Activated CD4-positive, alpha-beta T cell treated with anti-CD3 and anti-CD28 coated beads, Interleukin-10, Interleukin-2, amounts not matched to agents 100 ng/mL and 50 ng/mL, durations not matched to agents 16 hours and 8 hours (primary cell): Measurements from ENCODE around the gene CASP3.
A peak's percentile ranks its signal among the peaks of the same experiment; 100 is the strongest.
"Not testable (repeated sequence)": the region's sequence is repeated elsewhere in the genome, so short reads cannot be mapped to it uniquely, and the experiment has no call there.

ENCODE experiments used
- DNase-seq: peaks from one replicate; pipeline ENCODE4 v3.0.0-alpha.2; 2020

The CASP3 gene

GRCh38 chr4:184662236-184662635, 13.0 kb upstream of the CASP3 start:
- DNase-seq: no peak

- DNase-seq: no peak
These were observed 11.7 kb upstream of the CASP3 start for GRCh38 chr4:184660978-184661377.

- DNase-seq: not testable (repeated sequence)
These were observed 8.6 kb upstream of the CASP3 start for GRCh38 chr4:184657820-184658219.

- DNase-seq: no peak
These were observed 7.9 kb upstream of the CASP3 start for GRCh38 chr4:184657144-184657543.

GRCh38 chr4:184655889-184656869, 6.9 kb upstream of the CASP3 start:
- no peak for DNase-seq

- no peak for DNase-seq
These were observed 4.4 kb upstream of the CASP3 start for GRCh38 chr4:184653650-184654049.

GRCh38 chr4:184652681-184653080, 3.4 kb upstream of the CASP3 start:
- not testable (repeated sequence) for DNase-seq

GRCh38 chr4:184651899-184652298, 2.7 kb upstream of the CASP3 start:
- no peak for DNase-seq

- DNase-seq: no peak
These were observed 966 bp upstream of the CASP3 start for GRCh38 chr4:184649971-184650855.

- peak; percentile 62 for DNase-seq
These were observed 778 bp downstream of the CASP3 start for GRCh38 chr4:184648313-184649025.

GRCh38 chr4:184648054-184648312, 1.3 kb downstream of the CASP3 start:
- DNase-seq: no peak

- no peak for DNase-seq
These were observed 1.8 kb downstream of the CASP3 start for GRCh38 chr4:184647266-184648053.

GRCh38 chr4:184645904-184646610, 3.2 kb downstream of the CASP3 start:
- no peak for DNase-seq

GRCh38 chr4:184644553-184645307, 4.5 kb downstream of the CASP3 start:
- peak; percentile 59 for DNase-seq

- DNase-seq: peak; percentile 52
These were observed 5.5 kb downstream of the CASP3 start for GRCh38 chr4:184643731-184644130.

GRCh38 chr4:184641451-184641850, 7.8 kb downstream of the CASP3 start:
- DNase-seq: no peak

GRCh38 chr4:184641022-184641421, 8.2 kb downstream of the CASP3 start:
- no peak for DNase-seq

- DNase-seq: no peak
These were observed 12.3 kb downstream of the CASP3 start for GRCh38 chr4:184636897-184637296.

GRCh38 chr4:184636144-184636543, 13.1 kb downstream of the CASP3 start:
- no peak for DNase-seq

GRCh38 chr4:184635381-184635780, 13.9 kb downstream of the CASP3 start:
- DNase-seq: no peak

GRCh38 chr4:184632842-184633241, 16.4 kb downstream of the CASP3 start:
- no peak for DNase-seq
